Endodermal cell (in vitro differentiated cells): ENCODE results near the gene NT5DC1. TPM values are rescaled to one million over a fixed set of nuclear protein-coding genes. Genes with fewer than 3 reads are reported as not detected.
"Not testable (repeated sequence)": the region's sequence is repeated elsewhere in the genome, so short reads cannot be mapped to it uniquely, and the experiment has no call there.

Experiments
- DNase-seq: peaks from one replicate; pipeline ENCODE4 v3.0.0-alpha.2; 2017
- H3K27ac ChIP-seq: 2 replicates; pipeline ENCODE4 v1.5.1; 2013; ENCODE audit warnings: mild to moderate bottlenecking, low read depth, low read length, moderate library complexity
- H3K27me3 ChIP-seq: 2 replicates; pipeline ENCODE4 v1.6.1; 2013; ENCODE audit warnings: mild to moderate bottlenecking, low read length, moderate library complexity; ENCODE audit not compliant: insufficient read depth, control insufficient read depth, poor library complexity, severe bottlenecking
- H3K36me3 ChIP-seq: 2 replicates; pipeline ENCODE4 v1.7.0; 2013; ENCODE audit warnings: mild to moderate bottlenecking, low read length, moderate library complexity; ENCODE audit not compliant: control insufficient read depth, insufficient read depth
- H3K4me1 ChIP-seq: one replicate; pipeline ENCODE4 v1.7.0; 2013; ENCODE audit warnings: low read length; ENCODE audit not compliant: control insufficient read depth, insufficient read depth
- H3K4me3 ChIP-seq: 2 replicates; pipeline ENCODE4 v1.5.1; 2013; ENCODE audit warnings: mild to moderate bottlenecking, low read length, moderate library complexity
- H3K9ac ChIP-seq: 2 replicates; pipeline ENCODE4 v1.6.1; 2013; ENCODE audit warnings: mild to moderate bottlenecking, low read length, moderate library complexity; ENCODE audit not compliant: poor library complexity, severe bottlenecking; ENCODE audit errors: extremely low read depth
- H3K9me3 ChIP-seq: 2 replicates; pipeline ENCODE4 v1.6.1; 2013; ENCODE audit warnings: mild to moderate bottlenecking, low read length, moderate library complexity; ENCODE audit not compliant: control insufficient read depth
- H3K27ac Mint-ChIP-seq: 2 replicates; pipeline ENCODE4 v1.8.0; 2020; ENCODE audit warnings: mixed read lengths
- H3K27me3 Mint-ChIP-seq: 2 replicates; pipeline ENCODE4 v1.8.0; 2021; ENCODE audit warnings: mild to moderate bottlenecking, mixed read lengths; ENCODE audit not compliant: insufficient read depth
- H3K36me3 Mint-ChIP-seq: 2 replicates; pipeline ENCODE4 v1.8.0; 2020; ENCODE audit warnings: low read depth, mixed read lengths
- H3K4me1 Mint-ChIP-seq: 2 replicates; pipeline ENCODE4 v1.8.0; 2020; ENCODE audit warnings: mixed read lengths
- H3K4me3 Mint-ChIP-seq: 2 replicates; pipeline ENCODE4 v1.8.0; 2020; ENCODE audit warnings: mild to moderate bottlenecking, moderate library complexity, mixed read lengths
- H3K9me3 Mint-ChIP-seq: 2 replicates; pipeline ENCODE4 v1.8.0; 2020; ENCODE audit warnings: mild to moderate bottlenecking, mixed read lengths
- CTCF ChIP-seq: fragments of 200-600 bp; sonication (generic); conservative IDR thresholded peaks from 2 replicates; pipeline ENCODE4 v1.5.0; 2021; ENCODE audit warnings: antibody characterized with exemption, mild to moderate bottlenecking
- WGBS, 2 experiments: methylation state at CpG; one replicate each; pipeline versions ENCODE4 v1.1.5 to v1.1.7; 2013; ENCODE audit warnings: missing lambda C conversion rate in 2 of 2, mixed read lengths in 1 of 2; ENCODE audit not compliant: insufficient coverage in 1 of 2, insufficient read length in 1 of 2; 5-methylcytosine and 5-hydroxymethylcytosine counted together
- total RNA-seq, 2 donors: library from RNA; stranded (reverse); fragmentation: NEBNext Ultra II Directional in 1 of 2; extraction: Animal tissue kit (Norgen Biotek cat#: 25700) in 1 of 2; gene quantifications; 2 replicates in 1 of 2; 3 replicates in 1 of 2; pipeline ENCODE4 v1.2.1, GENCODE V29; 2021

Gene NT5DC1
- total RNA-seq, 2 donors from 2014 or later: 83.0 to 136 TPM

- peaks cover 20% of the 10 kb centered on the region for H3K36me3 Mint-ChIP-seq
- no peaks in the 10 kb centered on the region for H3K27me3 Mint-ChIP-seq
- DNase-seq: no peak
- Histone ChIP-seq H3K27ac (no peak overlapping the region), H3K36me3 (peaks cover 8% of the 10 kb centered on the region), H3K9me3 (peaks cover 44% of the 10 kb centered on the region), H3K27me3 (no peaks in the 10 kb centered on the region), H3K4me1 (no peaks in the 10 kb centered on the region), H3K9ac (no peak overlapping the region), H3K4me3 (peak overlapping the region; percentile 58)
- WGBS, 2 experiments: 94 to 100% methylated on average over 6 to 7 of the region's 7 CpGs
- H3K4me3 Mint-ChIP-seq: no peak overlapping the region
- peaks cover 28% of the 10 kb centered on the region for H3K9me3 Mint-ChIP-seq
- H3K4me1 Mint-ChIP-seq: peaks cover 14% of the 10 kb centered on the region
- TF ChIP-seq CTCF: no peak
- H3K27ac Mint-ChIP-seq: no peak overlapping the region
Measured at GRCh38 chr6:116094041-116094440, 6.6 kb upstream of the NT5DC1 start.

DNA sequence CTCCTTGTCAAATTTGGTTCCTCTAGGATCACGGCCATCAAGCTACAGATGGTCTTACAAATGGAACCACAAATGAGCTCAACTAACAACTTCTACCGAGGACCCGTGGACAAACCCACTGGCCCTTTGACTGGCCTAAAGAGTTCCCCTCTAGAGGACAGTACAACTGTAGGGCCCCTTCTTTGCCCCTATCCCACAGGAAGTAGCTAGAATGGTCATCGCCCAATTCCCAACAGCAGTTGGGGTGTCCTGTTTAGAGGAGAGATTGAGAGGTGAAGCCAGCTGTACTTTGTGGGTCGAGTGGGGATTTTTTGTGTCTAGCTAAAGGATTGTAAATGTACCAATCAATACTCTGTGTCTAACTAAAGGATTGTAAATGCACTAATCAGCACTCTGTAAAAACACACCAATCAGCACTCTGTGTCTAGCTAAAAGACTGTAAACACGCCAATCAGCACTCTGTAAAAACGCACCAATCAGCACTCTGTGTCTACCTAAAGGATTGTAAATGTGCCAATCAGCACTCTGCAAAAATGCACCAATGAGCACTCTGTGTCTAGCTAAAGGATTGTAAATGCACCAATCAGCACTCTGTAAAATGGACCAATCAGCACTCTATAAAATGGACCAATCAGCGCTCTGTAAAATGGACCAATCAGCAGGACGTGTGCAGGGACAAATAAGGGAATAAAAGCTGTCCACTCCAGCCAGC, 4.4 kb upstream of the NT5DC1 start:
- H3K4me3 Mint-ChIP-seq, H3K4me1 ChIP-seq, DNase-seq, H3K36me3 ChIP-seq, H3K27ac Mint-ChIP-seq, H3K9ac ChIP-seq, H3K27me3 Mint-ChIP-seq, H3K27me3 ChIP-seq, H3K4me3 ChIP-seq, H3K27ac ChIP-seq: not testable (repeated sequence)
- H3K36me3 Mint-ChIP-seq: peaks cover 16% of the 10 kb centered on the region
- 87 to 90% methylated on average over 4 to 9 of the region's 9 CpGs for WGBS, 2 experiments
- peaks cover 24% of the 10 kb centered on the region for H3K4me1 Mint-ChIP-seq
- H3K9me3 ChIP-seq: peaks cover 29% of the 10 kb centered on the region
- peaks cover 28% of the 10 kb centered on the region for H3K9me3 Mint-ChIP-seq

DNA sequence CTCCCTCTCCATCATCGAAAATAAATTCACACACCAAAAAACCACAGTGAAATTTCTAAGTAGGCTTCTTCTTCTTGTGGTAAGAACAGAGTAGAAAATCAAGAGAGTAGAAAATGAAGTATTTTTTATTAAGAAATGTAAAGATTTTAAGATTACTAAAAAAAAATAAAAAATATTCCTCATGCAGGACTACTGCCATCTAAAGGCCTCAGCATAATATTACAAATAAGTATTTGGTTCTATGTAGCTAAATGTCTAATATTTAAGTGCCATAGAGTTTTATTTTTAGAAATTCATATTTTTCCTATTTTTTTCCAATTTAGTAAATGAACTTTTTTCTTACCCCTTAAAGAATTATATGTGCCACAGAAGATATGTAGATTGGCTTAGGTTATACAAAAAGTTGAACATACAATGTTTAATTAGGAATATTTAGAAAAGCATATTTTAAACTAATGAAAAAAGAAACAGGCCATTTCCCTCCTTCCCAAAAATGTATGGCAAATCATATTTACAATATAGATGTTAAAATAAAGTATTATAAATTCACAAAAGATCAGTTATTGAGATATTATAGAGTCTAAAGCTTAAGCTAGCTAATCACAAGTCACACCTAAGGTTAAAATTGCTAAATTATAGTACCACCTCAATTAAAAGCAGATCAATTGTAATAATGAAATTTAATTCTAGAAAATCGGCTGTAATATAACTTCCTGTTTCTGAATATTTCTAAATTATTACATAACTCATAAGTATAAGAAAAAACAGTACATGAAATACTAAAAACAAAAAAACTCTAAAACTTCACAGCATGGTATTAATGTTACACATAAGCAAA, 3.5 kb upstream of the NT5DC1 start:
- Mint-ChIP-seq H3K36me3 (peaks cover 15% of the 10 kb centered on the region), H3K4me3 (no peak overlapping the region), H3K9me3 (peaks cover 25% of the 10 kb centered on the region), H3K4me1 (peaks cover 32% of the 10 kb centered on the region), H3K27me3 (no peaks in the 10 kb centered on the region), H3K27ac (no peak overlapping the region)
- TF ChIP-seq CTCF: peak; percentile 69
- peaks cover 4% of the 10 kb centered on the region for H3K4me1 ChIP-seq
- no peak overlapping the region for H3K4me3 ChIP-seq
- peaks cover 8% of the 10 kb centered on the region for H3K36me3 ChIP-seq
- H3K9ac ChIP-seq: no peak overlapping the region
- DNase-seq: no peak
- H3K27ac ChIP-seq: no peak overlapping the region
- no peaks in the 10 kb centered on the region for H3K27me3 ChIP-seq
- 0% methylated on average over 1 of the region's 2 CpGs; no CpG with 5 or more reads in 1 of the 2 experiments for WGBS, 2 experiments
- H3K9me3 ChIP-seq: peaks cover 29% of the 10 kb centered on the region
